Measurements from ENCODE around the gene JTB. TPM values are rescaled to one million over a fixed set of nuclear protein-coding genes. Genes with fewer than 3 reads are reported as not detected.

The JTB gene
- total and polyA plus RNA-seq, 2 experiments from 2014 or later = 213 to 217 TPM

DNA sequence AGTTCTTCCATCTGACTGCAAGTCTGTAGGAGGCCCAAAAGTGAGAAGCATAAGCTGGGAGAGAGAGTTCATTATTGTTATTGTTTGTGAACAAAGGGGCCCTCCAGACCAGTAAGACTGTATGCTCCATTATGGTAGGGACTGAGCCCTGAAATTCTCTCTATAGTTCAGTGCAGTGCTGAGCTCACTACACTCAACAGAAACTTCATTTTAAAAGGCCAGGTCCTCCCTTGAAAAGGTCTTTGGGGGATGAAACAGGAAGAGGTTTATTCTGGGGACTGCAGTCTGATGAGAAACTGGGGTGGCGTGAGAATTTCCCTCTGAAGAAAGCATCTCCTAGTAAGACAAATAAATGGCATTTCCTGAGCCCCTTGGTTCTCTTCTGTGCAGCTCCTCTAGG lies 49.2 kb downstream of the JTB start:
- H3K27ac ChIP-seq = no peak overlapping the region
- WGBS (ENCODE audit: low lambda C conversion rate, missing lambda C conversion rate) = 87% methylated on average over 1 of the region's 1 CpG
- no peak for DNase-seq (ENCODE audit: low spot score)
- peaks cover 6% of the 10 kb centered on the region for H3K4me1 ChIP-seq (ENCODE audit: insufficient read depth)
- H3K9me2 ChIP-seq (replicated peaks; ENCODE audit: insufficient read depth) = no peaks in the 10 kb centered on the region
- no peak overlapping the region for H2AFZ ChIP-seq
- no peak overlapping the region for H3K4me3 ChIP-seq
- H3K36me3 ChIP-seq (replicated peaks; ENCODE audit: insufficient read depth, low read depth) = no peaks in the 10 kb centered on the region
- H3K4me2 ChIP-seq = no peak overlapping the region
- H3K79me2 ChIP-seq = no peaks in the 10 kb centered on the region
- no peaks in the 10 kb centered on the region for H3K9me3 ChIP-seq (ENCODE audit: low read depth)
- TF ChIP-seq EZH2 (IDR thresholded peaks at IDR 0.05; ENCODE audit: borderline replicate concordance) (no peak), EZH2phosphoT487 (IDR thresholded peaks at IDR 0.05; ENCODE audit: low read depth, severe bottlenecking, unreplicated experiment) (no peak)
- TF ChIP-seq, protein P1, sequence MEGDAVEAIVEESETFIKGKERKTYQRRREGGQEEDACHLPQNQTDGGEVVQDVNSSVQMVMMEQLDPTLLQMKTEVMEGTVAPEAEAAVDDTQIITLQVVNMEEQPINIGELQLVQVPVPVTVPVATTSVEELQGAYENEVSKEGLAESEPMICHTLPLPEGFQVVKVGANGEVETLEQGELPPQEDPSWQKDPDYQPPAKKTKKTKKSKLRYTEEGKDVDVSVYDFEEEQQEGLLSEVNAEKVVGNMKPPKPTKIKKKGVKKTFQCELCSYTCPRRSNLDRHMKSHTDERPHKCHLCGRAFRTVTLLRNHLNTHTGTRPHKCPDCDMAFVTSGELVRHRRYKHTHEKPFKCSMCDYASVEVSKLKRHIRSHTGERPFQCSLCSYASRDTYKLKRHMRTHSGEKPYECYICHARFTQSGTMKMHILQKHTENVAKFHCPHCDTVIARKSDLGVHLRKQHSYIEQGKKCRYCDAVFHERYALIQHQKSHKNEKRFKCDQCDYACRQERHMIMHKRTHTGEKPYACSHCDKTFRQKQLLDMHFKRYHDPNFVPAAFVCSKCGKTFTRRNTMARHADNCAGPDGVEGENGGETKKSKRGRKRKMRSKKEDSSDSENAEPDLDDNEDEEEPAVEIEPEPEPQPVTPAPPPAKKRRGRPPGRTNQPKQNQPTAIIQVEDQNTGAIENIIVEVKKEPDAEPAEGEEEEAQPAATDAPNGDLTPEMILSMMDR (IDR thresholded peaks at IDR 0.05; ENCODE audit: poor library complexity) = no peak
- no peaks in the 10 kb centered on the region for H3K27me3 ChIP-seq
- H4K20me1 ChIP-seq (ENCODE audit: insufficient read depth, poor library complexity, severe bottlenecking) = no peaks in the 10 kb centered on the region

DNA sequence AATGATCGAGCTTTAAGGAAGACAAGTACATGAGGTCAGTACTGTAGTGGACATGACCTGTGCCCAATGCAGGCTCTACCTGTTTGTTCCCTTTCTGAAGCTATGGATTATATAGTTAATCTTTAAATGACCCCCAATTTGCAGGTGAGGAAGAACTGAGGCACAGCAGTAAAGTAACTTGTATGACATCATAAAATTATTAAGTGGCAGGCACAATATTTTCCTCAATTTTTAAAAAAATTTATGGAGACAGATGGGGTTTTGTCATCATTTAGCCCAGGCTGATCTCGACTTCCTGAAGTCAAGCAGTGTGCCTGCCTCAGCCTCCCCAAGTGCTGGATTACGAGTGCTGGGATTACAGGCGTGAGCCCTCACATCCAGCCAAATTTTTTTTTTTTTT lies 51.1 kb downstream of the JTB start:
- WGBS (ENCODE audit: low lambda C conversion rate, missing lambda C conversion rate) = 87% methylated on average over 4 of the region's 4 CpGs
- H3K79me2 ChIP-seq = peaks cover 8% of the 10 kb centered on the region

More for the DNA sequence above, 51.1 kb downstream of the JTB start:
- no peaks in the 10 kb centered on the region for H3K36me3 ChIP-seq (replicated peaks; ENCODE audit: insufficient read depth, low read depth)
- no peak overlapping the region for H3K4me3 ChIP-seq
- no peaks in the 10 kb centered on the region for H3K27me3 ChIP-seq
- peaks cover 6% of the 10 kb centered on the region for H3K4me1 ChIP-seq (ENCODE audit: insufficient read depth)
- no peaks in the 10 kb centered on the region for H3K9me3 ChIP-seq (ENCODE audit: low read depth)
- no peak for DNase-seq (ENCODE audit: low spot score)
- no peak overlapping the region for H3K27ac ChIP-seq
- TF ChIP-seq EZH2phosphoT487 (IDR thresholded peaks at IDR 0.05; ENCODE audit: low read depth, severe bottlenecking, unreplicated experiment) (no peak), EZH2 (IDR thresholded peaks at IDR 0.05; ENCODE audit: borderline replicate concordance) (no peak)
- TF ChIP-seq, protein P1 (IDR thresholded peaks at IDR 0.05; ENCODE audit: poor library complexity) = no peak
- H3K9me2 ChIP-seq (replicated peaks; ENCODE audit: insufficient read depth) = no peaks in the 10 kb centered on the region
- H3K4me2 ChIP-seq = no peak overlapping the region
- no peak overlapping the region for H2AFZ ChIP-seq
- H4K20me1 ChIP-seq (ENCODE audit: insufficient read depth, poor library complexity, severe bottlenecking) = peaks cover 7% of the 10 kb centered on the region

Small RNAs within 50 kb of the gene (microRNA-seq; reads per million reads assigned to microRNA genes)
- 1.8 reads per million for gene MIR6737

Small RNAs within 50 kb of the gene (small RNA-seq; reads per million reads assigned to genes)
- gene MIR6737 = 0.12 reads per million

Other genes starting within 250 kb of the JTB start
- gene INTS3, start 249.6 kb downstream of the JTB start, total RNA-seq = 39.1 and 42.3 TPM in 2 replicates
- 37.1 and 51.3 TPM in 2 replicates for gene INTS3, start 249.6 kb downstream of the JTB start, polyA plus RNA-seq
- 21.5 and 22.8 TPM in 2 replicates for gene SLC27A3, start 202.3 kb downstream of the JTB start, total RNA-seq
- 37.2 and 38.1 TPM in 2 replicates for gene SLC27A3, start 202.3 kb downstream of the JTB start, polyA plus RNA-seq
- 7.4 and 11.7 TPM in 2 replicates for gene GATAD2B, start 54.7 kb downstream of the JTB start, total RNA-seq
- 5.4 TPM in 2 replicates for gene GATAD2B, start 54.7 kb downstream of the JTB start, polyA plus RNA-seq
- gene DENND4B, start 31.0 kb downstream of the JTB start, total RNA-seq = 8.8 and 15.4 TPM in 2 replicates
- 22.3 and 30.6 TPM in 2 replicates for gene DENND4B, start 31.0 kb downstream of the JTB start, polyA plus RNA-seq
- 7.6 and 10.5 TPM in 2 replicates for gene CRTC2, start 19.1 kb downstream of the JTB start, total RNA-seq
- 27.1 and 28.0 TPM in 2 replicates for gene CRTC2, start 19.1 kb downstream of the JTB start, polyA plus RNA-seq
- gene SLC39A1, start 14.1 kb downstream of the JTB start, total RNA-seq = 141 and 158 TPM in 2 replicates
- 163 and 174 TPM in 2 replicates for gene SLC39A1, start 14.1 kb downstream of the JTB start, polyA plus RNA-seq
- gene CREB3L4, start 9.8 kb downstream of the JTB start, total RNA-seq = 10.9 and 15.1 TPM in 2 replicates
- gene CREB3L4, start 9.8 kb downstream of the JTB start, polyA plus RNA-seq = 8.6 and 16.6 TPM in 2 replicates
- 25.9 and 39.6 TPM in 2 replicates for gene RAB13, start 8.7 kb upstream of the JTB start, total RNA-seq
- 98.7 and 125 TPM in 2 replicates for gene RAB13, start 8.7 kb upstream of the JTB start, polyA plus RNA-seq
- gene RPS27, start 13.1 kb upstream of the JTB start, total RNA-seq = 2,478 and 2,548 TPM in 2 replicates
- 1,603 and 1,696 TPM in 2 replicates for gene RPS27, start 13.1 kb upstream of the JTB start, polyA plus RNA-seq
- 0.03 and 0.04 TPM in 2 replicates for gene NUP210L, start 177.4 kb upstream of the JTB start, total RNA-seq
- gene NUP210L, start 177.4 kb upstream of the JTB start, polyA plus RNA-seq = not detected in 2 replicates
- 440 and 441 TPM in 2 replicates for gene TPM3, start 214.4 kb upstream of the JTB start, total RNA-seq
- gene TPM3, start 214.4 kb upstream of the JTB start, polyA plus RNA-seq = 302 and 321 TPM in 2 replicates
- gene CFAP141, start 228.7 kb upstream of the JTB start, total RNA-seq = not detected in 2 replicates
- gene CFAP141, start 228.7 kb upstream of the JTB start, polyA plus RNA-seq = not detected in 2 replicates
- 83.5 and 103 TPM in 2 replicates for gene UBAP2L, start 243.3 kb upstream of the JTB start, total RNA-seq
- gene UBAP2L, start 243.3 kb upstream of the JTB start, polyA plus RNA-seq = 119 and 132 TPM in 2 replicates